Stimulated activated CD4-positive, alpha-beta T cell treated with anti-CD3 and anti-CD28 coated beads, Interleukin-12 subunit alpha, Interleukin-12 subunit beta, amount 100 ng/mL, for 24 hours (primary cell): ENCODE results near the gene EPM2AIP1.
"Not testable (repeated sequence)": the region's sequence is repeated elsewhere in the genome, so short reads cannot be mapped to it uniquely, and the experiment has no call there.

Experiments
- DNase-seq, 2 experiments: peaks; one replicate each; pipeline ENCODE4 v3.0.0-alpha.2; 2020; ENCODE audit warnings: low read depth in 2 of 2

Gene EPM2AIP1

GRCh38 chr3:36992806-36993325 lies at the start of gene EPM2AIP1:
Gene EPM2AIP1, minus strand, starts transcription at chr3:36993131. Its CDS starts 54 bp downstream, at chr3:36993077.
- no peak for DNase-seq

GRCh38 chr3:37042712-37043111 lies 49.8 kb upstream of the EPM2AIP1 start:
- DNase-seq, result not testable (repeated sequence)

GRCh38 chr3:37041546-37042195 lies 48.7 kb upstream of the EPM2AIP1 start:
- no peak for DNase-seq

GRCh38 chr3:37040231-37040630 lies 47.3 kb upstream of the EPM2AIP1 start:
- no peak for DNase-seq

GRCh38 chr3:37039161-37039846 lies 46.4 kb upstream of the EPM2AIP1 start:
- DNase-seq, result no peak

GRCh38 chr3:37037352-37037751 lies 44.4 kb upstream of the EPM2AIP1 start:
- DNase-seq, result no peak

- DNase-seq, result no peak
Observed at GRCh38 chr3:37032961-37033360, 40.0 kb upstream of the EPM2AIP1 start.

GRCh38 chr3:37031096-37031682 lies 38.3 kb upstream of the EPM2AIP1 start:
- no peak for DNase-seq

- DNase-seq, result no peak
Observed at GRCh38 chr3:37030588-37030987, 37.7 kb upstream of the EPM2AIP1 start.

GRCh38 chr3:37029516-37030163 lies 36.7 kb upstream of the EPM2AIP1 start:
- DNase-seq, result no peak

GRCh38 chr3:37029111-37029510 lies 36.2 kb upstream of the EPM2AIP1 start:
- DNase-seq, result no peak

GRCh38 chr3:37028329-37028728 lies 35.4 kb upstream of the EPM2AIP1 start:
- DNase-seq, result no peak

GRCh38 chr3:37026851-37027250 lies 33.9 kb upstream of the EPM2AIP1 start:
- DNase-seq, result no peak

GRCh38 chr3:37025561-37026335 lies 32.8 kb upstream of the EPM2AIP1 start:
- DNase-seq, result no peak

GRCh38 chr3:37024820-37025405 lies 32.0 kb upstream of the EPM2AIP1 start:
- DNase-seq, result no peak

GRCh38 chr3:37024092-37024491 lies 31.2 kb upstream of the EPM2AIP1 start:
- no peak for DNase-seq

- no peak for DNase-seq
Observed at GRCh38 chr3:37017683-37018082, 24.8 kb upstream of the EPM2AIP1 start.

- no peak for DNase-seq
Observed at GRCh38 chr3:37016903-37017302, 24.0 kb upstream of the EPM2AIP1 start.

GRCh38 chr3:37015642-37016041 lies 22.7 kb upstream of the EPM2AIP1 start:
- no peak for DNase-seq

- no peak for DNase-seq
Observed at GRCh38 chr3:37014620-37015019, 21.7 kb upstream of the EPM2AIP1 start.
